Sciatic nerve (tissue), 2 donors: ENCODE results near the gene MRPL40. TPM values are rescaled to one million over a fixed set of nuclear protein-coding genes. Genes with fewer than 3 reads are reported as not detected.

Experiments used
- ATAC-seq: fragments of 200-7000 bp; cut with Tn5 transposase; one replicate; pipeline ENCODE4 v1.9.1; 2020; ENCODE audit warnings: mild to moderate bottlenecking, moderate library complexity
- DNase-seq: peaks from one replicate; pipeline ENCODE4 v3.0.0-alpha.2; 2020; ENCODE audit warnings: low spot score
- intact Hi-C: fragments of 100-400 bp; cut with DNase I; formaldehyde crosslinking; loops from one replicate; pipeline ENCODE4 v1.14.2; 2022
- total RNA-seq: library from RNA; stranded (reverse); fragmentation: NEBNext Ultra II Directional; extraction: Animal tissue kit (Norgen Biotek cat#: 25700); gene quantifications from one replicate; pipeline ENCODE4 v1.2.1, GENCODE V29; 2021
- donor health status: DM: no; HTN: no; CAD: no.
- donor health status: DM: no; HTN: no; CAD: no.

MRPL40 gene
- total RNA-seq, 1 donor from 2014 or later: 18.7 TPM

DNA sequence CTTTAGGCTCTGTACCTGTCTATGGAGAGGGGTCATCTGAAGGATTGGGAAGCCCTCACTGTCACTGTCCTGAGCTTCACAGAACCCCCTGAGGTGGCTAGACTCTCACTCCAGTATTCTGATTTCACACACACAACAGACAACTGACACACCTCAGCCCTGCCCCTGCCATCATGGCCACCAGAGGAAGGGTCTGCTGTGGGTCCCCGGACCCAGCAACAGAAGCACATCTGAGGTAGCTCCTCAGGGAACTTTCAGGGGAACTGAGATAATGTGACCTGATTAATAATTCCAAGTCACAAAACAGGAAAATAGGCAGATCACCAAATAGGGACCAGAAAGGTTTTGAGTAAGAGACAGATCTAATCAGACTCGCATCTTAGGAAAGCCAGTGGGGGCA lies 22.7 kb downstream of the MRPL40 start:
- peak; percentile 5 for DNase-seq
- intact Hi-C loops: no loop called here
- ATAC-seq: no peak

DNA sequence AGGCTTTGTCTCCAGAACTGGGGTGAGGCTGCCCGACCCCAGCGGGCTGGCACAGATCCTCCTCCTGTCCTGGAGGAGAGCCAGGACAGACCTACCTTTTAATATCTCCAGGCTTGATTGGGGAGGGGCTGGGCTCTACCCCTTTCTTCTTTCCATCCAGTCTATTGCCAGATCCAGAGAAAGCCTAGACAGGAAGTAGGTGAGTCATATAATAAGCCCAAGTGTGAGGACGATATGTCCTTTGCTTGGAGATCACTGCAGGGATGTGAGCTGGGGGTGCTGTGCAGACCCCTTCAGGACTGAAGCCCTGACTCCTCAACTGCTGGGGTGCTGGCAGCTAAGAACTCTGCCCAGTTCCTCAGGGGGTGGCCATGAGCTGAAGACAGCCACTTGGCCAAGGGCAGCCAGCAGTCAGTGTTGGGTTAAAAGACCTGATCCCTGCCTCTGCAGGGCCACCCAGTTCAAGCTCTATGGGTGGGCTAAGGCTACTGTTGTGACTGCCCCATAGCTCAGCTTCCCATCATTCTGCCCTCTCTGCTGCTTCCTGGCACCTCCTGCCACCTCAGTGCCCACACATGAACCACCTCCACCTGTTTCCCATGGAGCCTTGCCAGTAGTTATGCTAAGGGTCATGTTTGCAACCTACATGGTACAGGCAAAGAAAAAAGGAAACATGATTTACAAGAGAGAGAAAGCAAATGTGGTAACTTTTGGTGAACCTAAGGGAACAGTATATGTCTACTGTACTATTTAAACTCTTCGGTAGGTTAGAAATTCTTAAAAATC lies 23.4 kb downstream of the MRPL40 start:
- intact Hi-C loops: no loop called here
- no peak for ATAC-seq

DNA sequence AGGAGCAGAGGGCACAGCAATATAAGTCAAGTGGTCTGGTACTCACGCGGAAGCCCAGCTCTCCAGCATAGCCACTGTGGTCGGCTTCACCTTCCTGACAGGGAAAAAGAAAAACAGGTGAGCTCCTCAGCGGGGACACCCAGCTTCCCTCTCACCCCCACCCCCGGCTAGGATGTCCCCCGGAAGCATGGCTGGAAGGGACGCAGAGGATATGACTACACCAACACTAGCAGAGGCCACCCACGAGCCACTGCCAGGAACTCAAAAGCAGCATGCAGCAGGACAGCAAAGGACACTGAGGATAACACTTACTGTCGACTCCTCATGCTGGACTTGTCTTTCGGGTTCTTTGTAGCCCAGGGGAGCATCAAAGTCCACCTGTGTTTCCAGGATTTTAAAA lies 24.2 kb downstream of the MRPL40 start:
- no peak for ATAC-seq
- intact Hi-C loops: no loop called here
- DNase-seq: peak; percentile 35

More for the DNA sequence above, 23.4 kb downstream of the MRPL40 start:
- DNase-seq: peak; percentile 26

DNA sequence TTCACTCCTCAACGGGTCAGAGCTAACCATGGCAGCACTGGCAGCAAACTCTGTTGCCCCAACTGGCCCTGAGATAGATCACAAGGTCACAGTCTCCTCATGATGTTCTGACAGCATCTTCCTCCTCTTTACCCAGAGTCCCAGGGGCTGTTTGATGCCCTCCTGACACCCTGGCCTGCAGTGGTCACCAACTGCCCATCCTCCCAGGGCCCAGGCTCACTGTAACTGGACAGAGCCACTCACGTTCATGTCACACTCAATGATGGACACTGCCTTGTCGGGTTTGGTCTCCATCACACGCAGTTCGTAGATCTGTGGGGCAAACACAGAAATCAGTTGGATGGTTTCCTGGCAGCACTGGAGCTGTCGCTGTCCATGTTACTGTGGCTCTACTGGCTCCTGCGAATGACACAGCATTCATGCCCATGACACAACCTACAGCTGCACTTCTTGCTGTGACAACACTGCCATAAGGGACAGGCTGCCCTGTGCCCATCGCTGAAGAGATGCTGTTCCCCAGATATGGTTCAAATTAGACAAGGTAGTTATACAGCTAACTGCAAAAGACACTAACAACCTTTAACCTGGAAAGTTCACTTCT lies 25.6 kb downstream of the MRPL40 start:
- intact Hi-C loops: no loop called here
- ATAC-seq (no peak), DNase-seq (peak; percentile 23)

DNA sequence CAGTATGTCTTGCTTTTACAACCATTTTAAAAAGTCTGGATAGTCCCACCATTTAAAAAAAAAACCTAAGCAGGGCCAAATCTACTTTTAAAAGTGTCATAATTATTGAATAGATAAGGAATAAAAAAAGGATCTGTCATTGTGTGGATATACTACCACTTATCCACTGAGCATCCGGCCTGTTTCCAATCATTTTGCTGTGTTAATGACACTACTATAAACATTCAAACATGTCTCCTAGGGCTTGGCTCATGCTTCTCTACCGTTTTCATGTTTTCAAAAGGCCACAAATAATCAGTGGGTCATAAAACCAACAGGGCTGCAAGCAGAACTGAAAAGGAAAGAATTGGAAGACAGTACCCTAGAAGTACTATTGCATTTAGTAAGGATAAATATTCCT lies 27.7 kb downstream of the MRPL40 start:
- ATAC-seq (no peak), DNase-seq (no peak)
- intact Hi-C loops: no loop called here

DNA sequence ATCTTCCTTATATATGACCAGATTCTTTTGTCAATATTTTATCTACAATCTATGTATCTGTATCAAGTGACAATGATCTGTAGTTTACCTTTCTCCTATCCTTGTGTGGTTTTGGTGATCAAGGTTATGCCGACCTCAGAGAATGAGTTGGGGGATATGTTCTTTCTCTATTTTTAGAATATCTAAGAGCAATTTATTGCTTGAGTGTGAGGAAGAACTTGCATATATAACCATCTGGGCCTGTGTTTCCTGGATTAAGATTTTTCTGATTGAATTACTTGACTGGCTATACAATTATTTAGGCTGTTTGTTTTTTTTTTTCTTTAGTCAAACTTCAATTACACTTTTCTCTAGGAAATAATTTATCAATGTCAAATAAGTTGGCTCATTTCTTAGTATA lies 29.2 kb downstream of the MRPL40 start:
- intact Hi-C loops: no loop called here
- no peak for DNase-seq
- ATAC-seq: no peak

DNA sequence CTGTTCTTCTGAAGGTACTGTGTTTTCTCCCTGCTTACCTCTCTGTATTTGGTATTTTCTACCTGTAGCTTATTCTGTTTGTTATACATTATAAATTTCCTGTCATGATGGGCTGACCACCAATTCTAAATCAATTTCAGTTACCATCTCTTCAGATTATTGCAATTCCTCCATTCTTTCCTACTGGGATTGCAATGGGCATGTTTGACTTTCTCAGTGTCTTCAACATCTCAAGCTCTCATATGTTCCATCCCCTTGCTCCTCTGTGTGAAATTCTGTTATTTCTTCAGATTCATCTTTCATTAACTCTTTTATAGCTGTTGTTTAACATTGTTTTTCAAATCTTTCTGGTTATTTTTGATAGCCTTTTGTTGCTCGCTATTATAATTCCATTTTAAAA lies 30.7 kb downstream of the MRPL40 start:
- intact Hi-C loops: no loop called here
- DNase-seq: no peak
- no peak for ATAC-seq

DNA sequence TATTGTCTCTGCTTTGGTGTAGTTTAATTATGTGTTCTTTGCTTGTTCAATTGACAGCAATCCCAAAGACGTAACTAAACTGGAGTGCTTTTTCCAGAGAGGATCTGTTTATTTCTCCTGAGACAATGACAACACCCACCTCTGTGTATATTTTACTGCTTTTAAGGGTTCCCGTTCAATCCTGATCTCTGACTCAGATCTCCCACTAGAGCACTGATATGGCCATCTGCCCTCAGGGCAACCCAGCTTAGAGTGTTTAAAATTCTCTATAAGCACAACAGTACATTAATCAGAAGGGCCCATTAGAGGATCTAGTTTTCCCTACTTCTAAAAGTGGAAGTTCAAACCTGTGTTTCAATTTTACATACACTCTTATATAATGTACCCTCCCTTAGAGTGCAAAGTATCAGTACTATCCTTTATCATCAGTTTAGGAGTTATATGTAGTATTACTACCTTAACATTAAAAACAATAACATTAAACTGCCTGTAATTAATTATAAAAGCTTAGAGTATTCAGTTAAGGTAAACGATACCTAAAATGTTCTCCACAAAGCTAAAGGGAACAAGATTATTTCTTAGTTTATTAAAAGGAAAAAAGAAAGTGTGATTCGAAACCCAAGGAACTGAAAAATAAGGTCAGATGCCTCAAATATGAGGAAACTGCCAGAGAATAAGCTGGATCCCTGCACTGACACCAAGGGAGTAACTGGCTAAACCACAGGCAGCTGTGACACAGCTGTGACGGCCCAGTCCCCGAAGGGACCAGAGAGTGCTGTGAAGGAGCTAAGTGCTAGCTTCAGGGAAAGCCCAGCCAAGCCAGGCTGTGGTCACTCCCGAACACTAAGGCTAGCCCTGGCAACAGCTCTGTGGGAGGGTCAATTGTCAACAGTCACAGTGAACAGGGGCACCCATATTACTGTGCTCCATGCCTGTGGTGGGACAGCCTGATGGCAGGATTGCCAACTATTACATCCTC lies 31.4 kb downstream of the MRPL40 start:
- intact Hi-C loops: no loop called here
- peak; percentile 88 for ATAC-seq
- no peak for DNase-seq

DNA sequence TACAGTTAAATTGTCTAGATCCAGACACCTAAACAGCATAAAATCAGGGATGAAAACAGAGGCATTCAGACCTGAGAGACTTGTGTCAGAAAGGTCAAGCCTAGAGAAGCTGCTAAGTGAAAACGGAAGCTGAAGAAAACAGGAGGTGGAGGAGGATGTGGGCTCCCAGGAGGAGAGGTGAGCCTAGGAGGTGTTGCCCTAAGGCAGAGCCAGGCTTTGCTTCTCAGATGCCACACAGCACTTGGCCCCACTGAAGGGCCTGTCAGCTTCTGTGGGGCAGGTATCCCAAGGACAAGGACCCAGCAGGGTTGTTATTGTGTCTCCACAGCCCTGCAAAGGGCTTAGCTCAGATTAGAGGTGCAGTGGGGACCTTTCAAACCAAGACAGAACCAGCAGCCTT lies 32.2 kb downstream of the MRPL40 start:
- ATAC-seq: no peak
- intact Hi-C loops: no loop called here
- DNase-seq: no peak

DNA sequence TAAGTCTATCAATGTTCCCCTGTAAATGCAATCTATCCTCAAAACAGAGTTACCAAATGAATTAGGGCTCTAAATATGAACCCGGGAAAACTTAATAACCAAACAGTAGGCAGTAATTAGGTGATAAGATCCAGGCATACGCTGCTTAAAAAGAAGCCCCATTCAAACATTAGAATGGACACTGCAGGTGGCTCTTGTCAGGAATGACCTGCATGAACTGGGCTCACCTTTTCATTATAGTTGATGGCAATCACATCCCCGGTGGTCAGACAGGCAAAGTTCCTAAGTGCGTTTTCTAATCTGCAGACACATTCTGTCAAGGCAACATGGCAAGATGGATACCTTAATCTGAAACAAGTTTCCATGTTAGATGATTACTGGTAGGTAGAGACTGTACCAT lies 32.6 kb downstream of the MRPL40 start:
- intact Hi-C loops: no loop called here
- ATAC-seq: no peak

DNA sequence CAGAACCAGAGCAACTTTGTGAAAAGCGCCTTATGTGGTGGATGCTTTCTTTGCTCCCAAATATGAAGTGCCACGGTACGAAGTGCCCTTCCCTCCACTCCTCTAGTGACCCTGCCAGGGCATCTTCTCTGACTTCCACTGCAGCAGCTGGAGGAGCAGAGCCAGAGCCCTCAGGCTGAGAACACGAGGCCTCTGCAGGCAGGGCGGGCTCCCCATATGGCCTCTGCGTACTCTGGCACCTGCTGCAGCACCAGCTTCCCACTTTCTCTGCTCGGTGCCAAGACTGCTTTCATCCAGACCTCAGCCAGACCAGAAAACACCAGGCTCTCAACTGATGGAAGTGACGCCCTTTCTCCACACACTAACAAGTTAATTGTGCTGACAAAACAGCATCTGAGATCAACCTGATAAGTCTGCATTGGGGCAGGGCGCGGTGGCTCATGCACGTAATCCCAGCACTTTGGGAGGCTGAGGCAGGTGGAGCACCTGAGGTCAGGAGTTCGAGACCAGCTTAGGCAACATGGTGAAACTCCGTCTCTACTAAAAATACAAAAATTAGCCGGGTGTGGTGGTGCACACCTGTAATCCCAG lies 33.9 kb downstream of the MRPL40 start:
- ATAC-seq (no peak), DNase-seq (no peak)
- intact Hi-C loops: no loop called here

More for the DNA sequence above, 32.6 kb downstream of the MRPL40 start:
- DNase-seq: no peak

DNA sequence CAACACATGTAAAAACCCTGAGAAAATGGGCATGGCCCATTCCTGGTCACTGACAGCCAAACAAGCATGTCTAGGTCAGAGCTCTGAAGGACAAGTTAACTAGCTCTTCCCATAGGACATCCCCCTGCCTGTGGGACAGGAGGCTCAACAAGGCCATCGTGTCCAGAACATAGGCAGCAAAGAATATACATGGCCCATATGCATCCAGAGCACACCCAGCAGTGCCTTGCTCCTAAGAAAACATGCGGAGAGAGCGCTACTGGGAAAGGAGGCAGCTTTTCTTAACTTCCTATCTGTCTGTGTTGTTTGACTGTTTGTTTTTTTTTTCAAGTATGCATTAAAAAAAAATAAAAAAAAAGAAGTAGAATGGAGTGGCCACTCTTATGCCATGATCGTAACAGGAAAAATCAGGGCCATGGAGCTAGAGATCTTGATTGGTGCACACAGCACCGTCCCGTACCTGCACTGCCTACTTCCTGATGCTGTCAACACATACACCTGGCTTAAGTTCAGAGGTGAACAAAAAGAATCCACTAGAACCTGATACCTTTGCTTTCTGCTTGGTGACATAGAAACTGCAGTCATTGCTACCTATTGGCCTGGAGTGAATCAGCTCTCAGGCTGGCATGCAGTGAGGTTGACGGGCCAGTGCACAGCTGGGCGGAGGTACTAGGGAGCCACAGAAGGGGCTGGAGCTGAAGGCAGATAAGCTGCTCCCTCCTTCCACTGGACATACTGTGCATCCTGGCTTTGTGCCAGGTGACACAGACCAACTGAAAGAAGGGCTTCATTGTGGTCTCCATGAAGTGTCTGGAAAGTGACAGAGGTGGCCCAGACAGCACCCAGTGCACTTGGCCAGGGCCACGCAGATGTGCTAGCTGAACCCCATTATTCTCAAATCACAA lies 34.8 kb downstream of the MRPL40 start:
- intact Hi-C loops: no loop called here
- ATAC-seq: no peak
- no peak for DNase-seq

DNA sequence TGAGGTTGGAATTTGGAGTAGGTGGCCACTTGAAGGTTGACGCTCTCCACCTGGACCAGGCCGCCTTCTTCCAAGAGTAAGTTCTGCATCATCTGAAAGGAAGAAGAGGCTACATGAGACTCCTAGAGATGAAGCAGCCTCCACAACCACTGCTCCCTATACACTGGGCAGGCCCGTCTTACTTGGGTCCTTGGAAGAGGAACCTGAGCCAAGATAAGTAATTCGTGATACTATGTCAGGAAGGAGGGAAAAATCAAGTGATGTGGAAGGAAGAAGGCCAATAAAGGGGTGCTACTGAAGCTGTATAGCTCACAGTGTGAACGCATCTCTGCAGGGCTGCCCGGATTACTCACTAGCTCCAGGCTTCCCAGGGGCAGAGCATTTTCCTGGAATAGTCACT lies 35.6 kb downstream of the MRPL40 start:
- ATAC-seq: no peak
- intact Hi-C loops: no loop called here
- DNase-seq: no peak

DNA sequence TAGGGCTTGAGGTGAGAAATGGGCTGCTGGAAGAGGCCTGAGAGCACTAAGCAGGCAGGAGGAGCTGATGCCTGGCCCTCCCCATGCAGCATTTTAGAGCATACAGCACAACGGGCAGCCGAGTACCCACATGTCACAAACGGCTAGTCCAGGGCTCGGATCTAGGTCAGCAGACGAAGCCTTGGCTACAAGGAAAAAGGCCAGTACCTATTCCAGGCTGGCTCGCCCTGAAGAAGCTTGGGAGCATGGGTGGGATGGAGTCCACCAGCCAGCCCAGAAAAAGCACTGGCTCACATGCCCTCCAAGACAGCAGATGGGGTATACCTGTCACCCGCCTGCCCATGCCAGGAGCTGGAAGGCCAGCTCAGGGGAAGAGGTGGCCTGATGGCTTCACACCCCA lies 37.1 kb downstream of the MRPL40 start:
- intact Hi-C loops: no loop called here
- no peak for DNase-seq
- no peak for ATAC-seq

DNA sequence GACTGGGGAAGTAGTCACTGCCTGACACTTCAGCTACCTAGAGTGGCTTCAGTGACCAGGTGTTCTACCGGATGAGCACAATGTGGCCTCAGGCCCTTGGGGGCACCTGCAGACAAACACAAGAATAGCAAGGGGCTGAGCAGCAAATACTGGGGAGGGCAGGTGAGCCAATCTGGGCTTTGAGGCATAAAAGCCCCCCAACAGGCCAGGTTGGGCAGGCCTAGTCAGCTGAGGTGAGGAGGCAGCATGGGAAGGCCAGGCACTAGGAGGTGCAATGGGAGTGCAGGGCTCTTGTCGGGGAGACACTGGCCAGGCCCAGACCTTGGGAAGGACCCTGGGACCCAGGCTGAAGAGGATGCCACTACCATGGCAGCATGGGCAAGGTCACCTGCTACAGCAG lies 37.7 kb downstream of the MRPL40 start:
- intact Hi-C loops: no loop called here
- no peak for DNase-seq
- no peak for ATAC-seq

DNA sequence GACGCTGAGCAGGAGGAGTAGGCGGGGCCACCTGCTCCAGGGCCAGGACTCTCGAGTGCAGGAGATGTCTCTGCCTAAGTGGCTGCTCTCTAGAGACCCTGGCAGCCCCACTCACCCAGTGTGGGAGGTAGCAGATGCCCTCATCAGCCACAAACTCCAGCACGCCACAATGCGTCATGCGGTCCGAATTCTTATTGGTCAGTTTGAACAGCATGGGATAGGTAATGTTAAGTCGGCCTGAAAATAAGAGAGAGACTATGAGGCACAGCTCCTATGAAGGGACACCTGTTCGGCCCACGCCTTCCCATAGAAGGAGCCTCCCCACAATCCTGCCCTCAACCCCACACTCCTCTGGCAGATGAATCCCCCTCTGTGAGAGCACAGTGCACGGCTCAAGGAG lies 39.2 kb downstream of the MRPL40 start:
- no peak for ATAC-seq

DNA sequence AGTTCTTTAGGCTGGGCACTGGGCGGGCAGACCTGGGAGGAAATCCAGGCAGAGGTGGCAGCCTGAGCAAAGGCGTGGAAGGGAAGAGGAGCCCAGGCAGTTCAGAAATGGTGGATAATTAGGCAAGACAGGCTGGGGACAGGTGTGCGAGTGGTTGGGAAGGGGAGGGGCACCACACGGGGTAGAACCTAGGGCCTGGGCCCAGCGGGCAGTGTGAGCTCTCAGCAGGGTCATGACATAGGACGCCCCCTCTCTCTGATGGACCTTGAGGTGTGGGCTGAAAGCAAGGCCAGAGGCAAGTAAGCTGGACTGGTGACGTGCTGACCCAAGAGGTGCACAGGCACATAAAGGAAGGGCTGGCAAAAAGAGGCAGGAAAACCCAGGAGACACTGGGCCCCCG lies 39.9 kb downstream of the MRPL40 start:
- no peak for DNase-seq
- no peak for ATAC-seq
- intact Hi-C loops: no loop called here

More for the DNA sequence above, 39.2 kb downstream of the MRPL40 start:
- DNase-seq: no peak
- intact Hi-C loops: no loop called here

DNA sequence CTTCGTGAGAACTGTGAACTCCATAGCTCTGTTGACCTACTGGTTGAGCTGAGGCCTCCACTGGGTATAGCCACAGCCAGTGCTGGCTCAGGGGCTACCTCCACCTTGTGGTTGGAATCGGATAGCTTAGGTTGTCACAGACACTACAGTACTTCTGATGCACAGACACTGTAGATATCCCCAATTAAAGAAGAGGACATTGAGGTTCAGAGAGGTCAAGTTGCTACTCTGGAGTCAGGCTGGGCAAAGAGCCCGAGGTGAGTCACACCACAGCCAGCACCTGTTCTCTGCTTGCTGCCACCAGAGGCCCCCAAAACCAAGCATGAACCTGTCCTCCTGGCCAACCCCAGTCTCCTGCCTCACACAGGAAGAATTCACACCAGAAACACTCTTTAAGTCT lies 41.2 kb downstream of the MRPL40 start:
- intact Hi-C loops: no loop called here
- DNase-seq: no peak
- no peak for ATAC-seq
